Neutrophil (primary cell): Measurements from ENCODE around the gene DEPDC1B.
"Not testable (repeated sequence)": the region's sequence is repeated elsewhere in the genome, so short reads cannot be mapped to it uniquely, and the experiment has no call there.

Experiments used
- H3K27ac ChIP-seq: fragments of 200-600 bp; sonication (generic); 2 replicates; pipeline ENCODE4 v1.5.1; 2016; ENCODE audit warnings: mild to moderate bottlenecking, moderate library complexity
- H3K27me3 ChIP-seq: fragments of 200-600 bp; sonication (generic); 2 replicates; pipeline ENCODE4 v1.6.0; 2016; ENCODE audit warnings: mild to moderate bottlenecking
- H3K36me3 ChIP-seq: fragments of 200-600 bp; sonication (generic); 2 replicates; pipeline ENCODE4 v1.5.1; 2017
- H3K4me1 ChIP-seq, 2 experiments: fragments of 200-600 bp in 1 of 2; sonication (generic) in 1 of 2; 1 replicate in 1 of 2; 2 replicates in 1 of 2; pipeline versions ENCODE4 v1.5.1 to v1.6.1; 2013 to 2016; ENCODE audit warnings: low read depth in 1 of 2, low read length in 1 of 2, mild to moderate bottlenecking in 1 of 2, moderate library complexity in 1 of 2; ENCODE audit not compliant: control insufficient read depth in 1 of 2, insufficient read depth in 1 of 2
- H3K4me3 ChIP-seq, 2 experiments: fragments of 200-600 bp in 1 of 2; sonication (generic) in 1 of 2; 1 replicate in 1 of 2; 2 replicates in 1 of 2; pipeline ENCODE4 v1.5.1; 2013 to 2016; ENCODE audit warnings: low read depth in 1 of 2, low read length in 1 of 2, mild to moderate bottlenecking in 1 of 2, moderate library complexity in 1 of 2
- H3K9me3 ChIP-seq: fragments of 200-600 bp; sonication (generic); 2 replicates; pipeline ENCODE4 v1.5.1; 2016
- TF ChIP-seq, protein P1 (sequence below): fragments of 200-600 bp; sonication (generic); IDR thresholded peaks from 2 replicates; pipeline ENCODE4 v1.5.1; 2016; ENCODE audit warnings: antibody characterized with exemption

The DEPDC1B gene

GRCh38 chr5:60568646-60569045 is 131.3 kb downstream of the DEPDC1B start:
- TF ChIP-seq, protein P1, sequence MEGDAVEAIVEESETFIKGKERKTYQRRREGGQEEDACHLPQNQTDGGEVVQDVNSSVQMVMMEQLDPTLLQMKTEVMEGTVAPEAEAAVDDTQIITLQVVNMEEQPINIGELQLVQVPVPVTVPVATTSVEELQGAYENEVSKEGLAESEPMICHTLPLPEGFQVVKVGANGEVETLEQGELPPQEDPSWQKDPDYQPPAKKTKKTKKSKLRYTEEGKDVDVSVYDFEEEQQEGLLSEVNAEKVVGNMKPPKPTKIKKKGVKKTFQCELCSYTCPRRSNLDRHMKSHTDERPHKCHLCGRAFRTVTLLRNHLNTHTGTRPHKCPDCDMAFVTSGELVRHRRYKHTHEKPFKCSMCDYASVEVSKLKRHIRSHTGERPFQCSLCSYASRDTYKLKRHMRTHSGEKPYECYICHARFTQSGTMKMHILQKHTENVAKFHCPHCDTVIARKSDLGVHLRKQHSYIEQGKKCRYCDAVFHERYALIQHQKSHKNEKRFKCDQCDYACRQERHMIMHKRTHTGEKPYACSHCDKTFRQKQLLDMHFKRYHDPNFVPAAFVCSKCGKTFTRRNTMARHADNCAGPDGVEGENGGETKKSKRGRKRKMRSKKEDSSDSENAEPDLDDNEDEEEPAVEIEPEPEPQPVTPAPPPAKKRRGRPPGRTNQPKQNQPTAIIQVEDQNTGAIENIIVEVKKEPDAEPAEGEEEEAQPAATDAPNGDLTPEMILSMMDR: no peak
- H3K9me3 ChIP-seq: no peaks in the 10 kb centered on the region
- no peak overlapping the region for H3K27ac ChIP-seq
- no peaks in the 10 kb centered on the region for H3K36me3 ChIP-seq
- no peaks in the 10 kb centered on the region for H3K27me3 ChIP-seq
- H3K4me1 ChIP-seq: no peaks in the 10 kb centered on the region
- H3K4me3 ChIP-seq: no peak overlapping the region

DNA sequence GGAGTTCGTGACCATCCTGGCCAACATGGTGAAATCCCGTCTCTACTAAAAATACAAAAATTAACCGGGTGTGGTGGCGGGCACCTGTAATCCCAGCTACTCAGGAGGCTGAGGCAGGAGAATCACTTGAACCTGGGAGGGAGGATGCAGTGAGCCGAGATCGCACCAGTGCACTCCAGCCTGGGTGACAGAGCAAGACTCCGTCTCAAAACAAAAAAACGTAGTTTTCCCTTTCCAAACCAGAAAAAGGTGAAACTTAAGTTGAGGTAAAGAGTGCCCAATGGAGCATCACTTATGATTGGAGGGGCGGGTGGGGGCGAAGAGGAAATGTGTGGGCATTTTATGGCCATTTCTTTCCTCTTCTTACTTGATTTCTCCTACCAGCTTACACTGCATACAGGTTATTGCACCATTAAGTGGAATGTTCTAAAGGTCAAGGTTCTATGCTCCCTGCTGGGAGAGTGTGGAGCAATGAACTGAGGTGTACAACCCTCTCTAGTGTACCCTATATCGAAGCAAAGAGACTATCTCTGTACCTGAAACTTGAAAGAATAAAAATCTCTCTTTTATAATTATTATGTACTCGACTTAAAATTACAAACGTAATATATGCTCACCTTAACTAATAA is 136.2 kb downstream of the DEPDC1B start:
- H3K4me1 ChIP-seq: no peaks in the 10 kb centered on the region
- no peak overlapping the region for H3K27ac ChIP-seq
- no peak overlapping the region for H3K4me3 ChIP-seq
- TF ChIP-seq, protein P1: no peak
- no peaks in the 10 kb centered on the region for H3K27me3 ChIP-seq
- no peaks in the 10 kb centered on the region for H3K36me3 ChIP-seq
- H3K9me3 ChIP-seq: no peaks in the 10 kb centered on the region

GRCh38 chr5:60553291-60553690 is 146.7 kb downstream of the DEPDC1B start:
- H3K4me3 ChIP-seq, H3K9me3 ChIP-seq, H3K27me3 ChIP-seq, H3K4me1 ChIP-seq, H3K27ac ChIP-seq, H3K36me3 ChIP-seq: not testable (repeated sequence)

DNA sequence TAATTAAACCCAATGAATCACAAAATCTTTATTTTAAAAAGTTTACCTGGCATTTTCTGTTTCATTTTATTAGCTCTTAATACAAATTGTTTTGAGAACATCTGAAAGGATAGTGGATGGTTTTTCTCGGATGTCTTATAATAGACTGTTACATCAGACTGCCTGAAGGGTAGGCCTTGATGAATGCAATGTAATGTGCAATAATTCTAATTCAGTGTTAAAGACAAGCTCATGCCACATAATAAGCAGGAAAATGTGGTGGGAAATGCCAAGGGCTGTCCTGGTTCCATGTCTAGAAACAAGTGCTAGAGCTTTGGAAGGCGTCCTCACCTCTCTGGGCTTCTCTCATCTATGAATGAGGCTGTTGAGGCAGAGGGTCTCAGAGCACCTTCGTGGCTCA is 148.1 kb downstream of the DEPDC1B start:
- H3K27ac ChIP-seq: no peak overlapping the region
- no peaks in the 10 kb centered on the region for H3K9me3 ChIP-seq
- TF ChIP-seq, protein P1: no peak
- H3K4me1 ChIP-seq: no peaks in the 10 kb centered on the region
- no peaks in the 10 kb centered on the region for H3K36me3 ChIP-seq
- no peaks in the 10 kb centered on the region for H3K27me3 ChIP-seq
- no peak overlapping the region for H3K4me3 ChIP-seq

DNA sequence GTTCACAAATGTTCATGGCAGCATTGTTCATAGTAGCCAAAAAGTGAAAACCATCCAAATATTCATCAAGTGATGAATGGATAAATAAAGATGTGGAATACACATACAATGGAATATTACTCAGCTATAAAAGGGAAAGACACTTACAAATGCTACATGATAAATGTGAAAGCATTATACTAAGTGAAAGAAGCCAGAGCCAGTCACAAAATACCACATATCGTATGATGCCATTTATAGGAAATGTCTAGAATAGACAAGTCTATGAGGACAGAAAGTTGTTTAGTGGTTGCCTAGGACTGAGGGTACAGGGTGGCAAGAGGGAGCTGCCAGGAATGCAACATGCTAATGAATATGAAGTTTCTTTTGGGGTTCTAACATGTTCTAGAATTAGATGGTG is 148.7 kb downstream of the DEPDC1B start:
- Histone ChIP-seq H3K9me3 (no peaks in the 10 kb centered on the region), H3K4me1 (no peaks in the 10 kb centered on the region), H3K27ac (no peak overlapping the region), H3K36me3 (no peaks in the 10 kb centered on the region), H3K27me3 (no peaks in the 10 kb centered on the region), H3K4me3 (no peak overlapping the region)
- TF ChIP-seq, protein P1: no peak

- Histone ChIP-seq H3K36me3 (no peaks in the 10 kb centered on the region), H3K27me3 (no peaks in the 10 kb centered on the region), H3K27ac (no peak overlapping the region), H3K9me3 (no peaks in the 10 kb centered on the region), H3K4me3 (no peak overlapping the region), H3K4me1 (no peaks in the 10 kb centered on the region)
- TF ChIP-seq, protein P1: no peak
These were observed 149.7 kb downstream of the DEPDC1B start for GRCh38 chr5:60550311-60550710.
